HEK293 (cell line): ENCODE results near the gene ABHD17A.

Experiments used
- CTCF ChIA-PET: fragments of 350-600 bp; formaldehyde crosslinking; extraction: SDS; loops from one replicate; lab custom pipeline; 2021; ENCODE audit warnings: antibody characterized with exemption; lab: Yijun Ruan, JAX
- POLR2A ChIA-PET: fragments of 300-600 bp; formaldehyde crosslinking; extraction: SDS; loops from one replicate; lab custom pipeline; 2020; ENCODE audit warnings: antibody characterized with exemption, inconsistent platforms; lab: Yijun Ruan, JAX
- H3K27ac ChIP-seq: fragments of 200-500 bp; sonication (Bioruptor generic); 2 replicates; pipeline ENCODE4 v1.5.1; 2014; ENCODE audit warnings: low read depth, low read length, control low read depth, inconsistent platforms; ENCODE audit errors: extremely low read depth
- H3K36me3 ChIP-seq, 2 experiments: fragments of 200-500 bp in 1 of 2; sonication (Bioruptor generic) in 1 of 2; 1 replicate in 1 of 2; 2 replicates in 1 of 2; pipeline ENCODE4 v1.5.1; 2014 to 2017; ENCODE audit warnings: inconsistent platforms in 2 of 2, low read length in 2 of 2; ENCODE audit not compliant: control insufficient read depth in 2 of 2, insufficient read depth in 1 of 2
- H3K4me1 ChIP-seq: fragments of 200-500 bp; sonication (Bioruptor generic); 2 replicates; pipeline ENCODE4 v1.5.1; 2014; ENCODE audit warnings: mild to moderate bottlenecking, low read length, inconsistent platforms; ENCODE audit not compliant: control insufficient read depth, insufficient read depth
- H3K4me3 ChIP-seq: 2 replicates; pipeline ENCODE4 v1.5.1; 2011; ENCODE audit warnings: low read depth, mild to moderate bottlenecking, control low read depth, low read length, moderate library complexity
- H3K9me3 ChIP-seq: fragments of 200-500 bp; sonication (Bioruptor generic); 2 replicates; pipeline ENCODE4 v1.5.1; 2014; ENCODE audit warnings: low read depth, low read length, inconsistent platforms; ENCODE audit not compliant: control insufficient read depth, insufficient read depth
- GLI2 ChIP-seq: fragments of 450-650 bp; formaldehyde crosslinking; IDR thresholded peaks from 2 replicates; pipeline ENCODE4; 2017; ENCODE audit warnings: missing biosample characterization, missing genetic modification characterization, low read depth, borderline replicate concordance
- HIC1 ChIP-seq: fragments of 450-650 bp; formaldehyde crosslinking; IDR thresholded peaks from 2 replicates; pipeline ENCODE4 v1.5.1; 2016; ENCODE audit warnings: missing biosample characterization, missing genetic modification characterization
- KLF10 ChIP-seq: fragments of 450-650 bp; IDR thresholded peaks from 2 replicates; pipeline ENCODE4 v1.5.1; 2018; ENCODE audit warnings: missing biosample characterization, mild to moderate bottlenecking, missing genetic modification characterization
- KLF17 ChIP-seq: fragments of 450-650 bp; formaldehyde crosslinking; IDR thresholded peaks from 2 replicates; pipeline ENCODE4 v1.5.1; 2016; ENCODE audit warnings: missing biosample characterization, missing genetic modification characterization
- PRDM1 ChIP-seq: fragments of 450-650 bp; formaldehyde crosslinking; IDR thresholded peaks from 2 replicates; pipeline ENCODE4; 2016; ENCODE audit warnings: missing biosample characterization, missing genetic modification characterization
- PRDM6 ChIP-seq: fragments of 450-650 bp; formaldehyde crosslinking; IDR thresholded peaks from 2 replicates; pipeline ENCODE4 v1.5.1; 2017; ENCODE audit warnings: missing biosample characterization, missing genetic modification characterization
- TSHZ1 ChIP-seq: fragments of 450-650 bp; formaldehyde crosslinking; IDR thresholded peaks from 2 replicates; pipeline ENCODE4 v1.5.1; 2016; ENCODE audit warnings: missing biosample characterization, missing genetic modification characterization, borderline replicate concordance
- ZBTB8A ChIP-seq: fragments of 450-650 bp; formaldehyde crosslinking; IDR thresholded peaks from 2 replicates; pipeline ENCODE4 v1.5.1; 2016; ENCODE audit warnings: missing biosample characterization, missing genetic modification characterization
- ZNF10 ChIP-seq: fragments of 450-650 bp; formaldehyde crosslinking; IDR thresholded peaks from 2 replicates; pipeline ENCODE4 v1.5.1; 2017; ENCODE audit warnings: missing biosample characterization, missing genetic modification characterization
- ZNF175 ChIP-seq: fragments of 450-650 bp; formaldehyde crosslinking; IDR thresholded peaks from 2 replicates; pipeline ENCODE4 v1.5.1; 2016; ENCODE audit warnings: missing biosample characterization, missing genetic modification characterization
- ZNF266 ChIP-seq: fragments of 450-650 bp; formaldehyde crosslinking; IDR thresholded peaks from 2 replicates; pipeline ENCODE4 v1.5.1; 2016; ENCODE audit warnings: missing biosample characterization, missing genetic modification characterization, low read depth
- ZNF292 ChIP-seq: fragments of 450-650 bp; formaldehyde crosslinking; IDR thresholded peaks from 2 replicates; pipeline ENCODE4 v1.5.1; 2016; ENCODE audit warnings: low read depth, missing biosample characterization, missing genetic modification characterization, borderline replicate concordance
- ZNF416 ChIP-seq: fragments of 450-650 bp; formaldehyde crosslinking; IDR thresholded peaks from 2 replicates; pipeline ENCODE4 v1.5.1; 2016; ENCODE audit warnings: missing biosample characterization, missing genetic modification characterization
- ZNF426 ChIP-seq: fragments of 450-650 bp; formaldehyde crosslinking; IDR thresholded peaks from 2 replicates; pipeline ENCODE4 v1.5.1; 2017; ENCODE audit warnings: missing biosample characterization, missing genetic modification characterization, mild to moderate bottlenecking, inconsistent platforms, moderate library complexity
- ZNF488 ChIP-seq: fragments of 450-650 bp; formaldehyde crosslinking; IDR thresholded peaks from 2 replicates; pipeline ENCODE4 v1.5.1; 2016; ENCODE audit warnings: missing biosample characterization, missing genetic modification characterization
- ZNF510 ChIP-seq: fragments of 450-650 bp; formaldehyde crosslinking; IDR thresholded peaks from 2 replicates; pipeline ENCODE4 v1.5.1; 2018; ENCODE audit warnings: mild to moderate bottlenecking, missing genetic modification characterization, missing biosample characterization; ENCODE audit not compliant: insufficient replicate concordance
- ZNF548 ChIP-seq: fragments of 450-650 bp; formaldehyde crosslinking; IDR thresholded peaks from 2 replicates; pipeline ENCODE4 v1.5.1; 2016; ENCODE audit warnings: missing biosample characterization, missing genetic modification characterization
- ZNF600 ChIP-seq: fragments of 450-650 bp; formaldehyde crosslinking; IDR thresholded peaks from 2 replicates; pipeline ENCODE4 v1.5.1; 2016; ENCODE audit warnings: missing biosample characterization, missing genetic modification characterization
- ZNF645 ChIP-seq: fragments of 450-650 bp; formaldehyde crosslinking; IDR thresholded peaks from 2 replicates; pipeline ENCODE4; 2016; ENCODE audit warnings: missing biosample characterization, missing genetic modification characterization
- ZNF660 ChIP-seq: fragments of 450-650 bp; IDR thresholded peaks from 2 replicates; pipeline ENCODE4 v1.5.1; 2018; ENCODE audit warnings: missing biosample characterization, mild to moderate bottlenecking, missing genetic modification characterization
- ZNF704 ChIP-seq: fragments of 450-650 bp; formaldehyde crosslinking; IDR thresholded peaks from 2 replicates; pipeline ENCODE4 v1.5.1; 2016; ENCODE audit warnings: missing biosample characterization, missing genetic modification characterization
- ZNF768 ChIP-seq: fragments of 450-650 bp; formaldehyde crosslinking; IDR thresholded peaks from 2 replicates; pipeline ENCODE4 v1.5.1; 2018; ENCODE audit warnings: missing biosample characterization, mild to moderate bottlenecking, missing genetic modification characterization

ABHD17A gene

GRCh38 chr19:1908364-1908678, 23.0 kb upstream of the ABHD17A start (continued):
- TF ChIP-seq ZNF660 (tag by site-specific recombination) (no peak), ZNF416 (no peak)
- TF ChIP-seq, all 188 proteins: peak for 0

- Histone ChIP-seq H3K27ac (peak overlapping the region; percentile 3; the same call in 1 of the 2 replicates), H3K9me3 (no peaks in the 10 kb centered on the region), H3K4me3 (no peak overlapping the region), H3K36me3 (peaks cover 0 to 32% of the 10 kb centered on the region in 2 experiments; a peak in 2 of 3 replicates), H3K4me1 (peaks cover 12% of the 10 kb centered on the region)
- POLR2A ChIA-PET: interaction anchor here (0.5 to 1.0 kb wide), 2 partner anchors 10 to 103 kb away, joined by 3 to 8 read pairs; no protein-coding TSS in a partner anchor
- CTCF ChIA-PET: no interaction called here
- TF ChIP-seq KLF17 (tag by site-specific recombination): no peak
- TF ChIP-seq PRDM6 (tag by site-specific recombination): no peak
- no peak for TF ChIP-seq ZNF292 (tag by site-specific recombination)
- TF ChIP-seq ZNF488 (tag by site-specific recombination): no peak
- no peak for TF ChIP-seq ZNF768 (tag by site-specific recombination)
- 0 out of 2 replicates have a peak, but pooled peaks have one; percentile 16 for TF ChIP-seq HIC1 (tag by site-specific recombination)
- 0 out of 2 replicates have a peak, but pooled peaks have one; percentile 40 for TF ChIP-seq ZBTB8A (tag by site-specific recombination)
- no peak for TF ChIP-seq ZNF548
- no peak for TF ChIP-seq TSHZ1 (tag by site-specific recombination)
- TF ChIP-seq ZNF704 (tag by site-specific recombination): no peak
- no peak for TF ChIP-seq KLF10 (tag by site-specific recombination)
- no peak for TF ChIP-seq PRDM1
- TF ChIP-seq ZNF175 (tag by site-specific recombination): no peak
- TF ChIP-seq GLI2 (tag by site-specific recombination): no peak
- TF ChIP-seq ZNF510 (tag by site-specific recombination): no peak
- no peak for TF ChIP-seq ZNF426
- TF ChIP-seq ZNF266 (tag by site-specific recombination): no peak
- no peak for TF ChIP-seq ZNF10 (tag by site-specific recombination)
- TF ChIP-seq ZNF645: no peak
- peak; percentile 61; the same call in 1 of the 2 replicates for TF ChIP-seq ZNF600 (tag by site-specific recombination)
These were observed 22.5 kb upstream of the ABHD17A start for GRCh38 chr19:1907563-1908363.
